ENCODE data around the gene DLX1.

DNA sequence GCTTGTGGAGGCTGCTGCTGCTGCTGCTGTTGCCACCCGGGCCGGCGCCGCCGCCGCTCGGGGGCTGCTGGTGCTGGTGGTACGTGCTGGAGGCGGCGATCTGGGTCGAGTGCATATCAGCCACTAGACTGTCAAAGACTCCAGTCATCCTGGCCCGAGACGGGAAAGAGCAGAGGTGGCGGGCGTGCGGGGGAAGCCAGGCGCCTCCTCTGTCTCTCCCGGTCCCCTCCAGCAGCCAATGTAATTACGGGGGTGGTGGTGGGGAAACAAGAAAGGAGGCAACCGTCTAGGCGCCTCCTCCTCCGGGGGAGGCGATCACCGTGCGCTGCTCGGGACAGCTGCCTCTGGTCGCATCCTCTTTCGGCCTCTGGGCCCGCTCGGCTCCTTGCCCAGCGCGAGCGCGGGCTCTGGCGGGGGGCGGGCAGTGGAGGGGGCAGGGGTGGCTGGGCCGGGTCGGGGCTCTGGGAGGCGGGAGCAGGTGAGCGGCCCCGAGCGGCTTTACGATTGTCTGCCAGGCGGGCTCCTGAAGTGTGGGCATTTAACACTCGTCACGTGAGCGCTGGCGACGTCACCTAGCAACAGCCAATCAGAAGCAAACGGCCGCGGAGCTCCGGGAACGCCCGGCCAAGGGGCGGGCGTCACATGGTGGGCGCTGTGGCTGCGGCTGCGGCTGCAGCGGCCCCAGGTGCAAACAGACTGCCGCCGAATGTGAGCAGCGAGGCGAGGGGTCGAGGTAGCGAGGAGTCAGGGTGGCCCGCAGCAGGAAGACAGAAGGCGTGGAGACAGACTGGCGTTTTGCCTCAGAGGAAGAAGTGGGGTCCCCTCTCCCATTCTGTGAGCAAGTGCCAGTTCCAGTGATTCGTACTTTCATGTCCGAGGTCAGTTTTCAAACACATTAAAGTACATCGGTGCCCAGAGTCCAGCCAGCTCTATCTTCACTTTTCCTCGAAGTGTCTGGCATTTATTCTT lies 17.4 kb downstream of the DLX1 start, which contains the start of gene DLX2:
- TF ChIP-seq, protein P1, sequence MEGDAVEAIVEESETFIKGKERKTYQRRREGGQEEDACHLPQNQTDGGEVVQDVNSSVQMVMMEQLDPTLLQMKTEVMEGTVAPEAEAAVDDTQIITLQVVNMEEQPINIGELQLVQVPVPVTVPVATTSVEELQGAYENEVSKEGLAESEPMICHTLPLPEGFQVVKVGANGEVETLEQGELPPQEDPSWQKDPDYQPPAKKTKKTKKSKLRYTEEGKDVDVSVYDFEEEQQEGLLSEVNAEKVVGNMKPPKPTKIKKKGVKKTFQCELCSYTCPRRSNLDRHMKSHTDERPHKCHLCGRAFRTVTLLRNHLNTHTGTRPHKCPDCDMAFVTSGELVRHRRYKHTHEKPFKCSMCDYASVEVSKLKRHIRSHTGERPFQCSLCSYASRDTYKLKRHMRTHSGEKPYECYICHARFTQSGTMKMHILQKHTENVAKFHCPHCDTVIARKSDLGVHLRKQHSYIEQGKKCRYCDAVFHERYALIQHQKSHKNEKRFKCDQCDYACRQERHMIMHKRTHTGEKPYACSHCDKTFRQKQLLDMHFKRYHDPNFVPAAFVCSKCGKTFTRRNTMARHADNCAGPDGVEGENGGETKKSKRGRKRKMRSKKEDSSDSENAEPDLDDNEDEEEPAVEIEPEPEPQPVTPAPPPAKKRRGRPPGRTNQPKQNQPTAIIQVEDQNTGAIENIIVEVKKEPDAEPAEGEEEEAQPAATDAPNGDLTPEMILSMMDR (IDR thresholded peaks at IDR 0.05 in 2 of 3, conservative IDR thresholded peaks at IDR 0.05 in 1 of 3; ENCODE audit: borderline replicate concordance in 1 of 3, insufficient read depth in 1 of 3, low read depth in 2 of 3, low read length in 2 of 3), result no peak
- TF ChIP-seq POLR2A (IDR thresholded peaks at IDR 0.05; ENCODE audit: borderline replicate concordance, extremely low read depth, insufficient read depth, insufficient read length) (no peak), RAD21 (IDR thresholded peaks at IDR 0.05; ENCODE audit: low read depth) (no peak), EZH2 (IDR thresholded peaks at IDR 0.05) (no peak), ZFX (IDR thresholded peaks at IDR 0.05) (no peak)
